ENCODE measurements around the gene SLC15A1.

SLC15A1 gene, protein sequence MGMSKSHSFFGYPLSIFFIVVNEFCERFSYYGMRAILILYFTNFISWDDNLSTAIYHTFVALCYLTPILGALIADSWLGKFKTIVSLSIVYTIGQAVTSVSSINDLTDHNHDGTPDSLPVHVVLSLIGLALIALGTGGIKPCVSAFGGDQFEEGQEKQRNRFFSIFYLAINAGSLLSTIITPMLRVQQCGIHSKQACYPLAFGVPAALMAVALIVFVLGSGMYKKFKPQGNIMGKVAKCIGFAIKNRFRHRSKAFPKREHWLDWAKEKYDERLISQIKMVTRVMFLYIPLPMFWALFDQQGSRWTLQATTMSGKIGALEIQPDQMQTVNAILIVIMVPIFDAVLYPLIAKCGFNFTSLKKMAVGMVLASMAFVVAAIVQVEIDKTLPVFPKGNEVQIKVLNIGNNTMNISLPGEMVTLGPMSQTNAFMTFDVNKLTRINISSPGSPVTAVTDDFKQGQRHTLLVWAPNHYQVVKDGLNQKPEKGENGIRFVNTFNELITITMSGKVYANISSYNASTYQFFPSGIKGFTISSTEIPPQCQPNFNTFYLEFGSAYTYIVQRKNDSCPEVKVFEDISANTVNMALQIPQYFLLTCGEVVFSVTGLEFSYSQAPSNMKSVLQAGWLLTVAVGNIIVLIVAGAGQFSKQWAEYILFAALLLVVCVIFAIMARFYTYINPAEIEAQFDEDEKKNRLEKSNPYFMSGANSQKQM

GRCh38 chr13:98752467-98753290 lies at the start of gene SLC15A1:
TSS of gene SLC15A1 (minus strand) at chr13:98752672. CDS start at chr13:98752598, 74 bp downstream.
- TF ChIP-seq ZNF274 (IDR thresholded peaks at IDR 0.05; ENCODE audit: low read depth, low read length): no peak
- no peak within 1 kb of the TSS for H3K4me3 ChIP-seq (ENCODE audit: low read length)

GRCh38 chr13:98801626-98802418 lies 49.4 kb upstream of the SLC15A1 start:
- no peak for TF ChIP-seq ZNF274 (IDR thresholded peaks at IDR 0.05; ENCODE audit: low read depth, low read length)
- no peak overlapping the region for H3K4me3 ChIP-seq (ENCODE audit: low read length)

DNA sequence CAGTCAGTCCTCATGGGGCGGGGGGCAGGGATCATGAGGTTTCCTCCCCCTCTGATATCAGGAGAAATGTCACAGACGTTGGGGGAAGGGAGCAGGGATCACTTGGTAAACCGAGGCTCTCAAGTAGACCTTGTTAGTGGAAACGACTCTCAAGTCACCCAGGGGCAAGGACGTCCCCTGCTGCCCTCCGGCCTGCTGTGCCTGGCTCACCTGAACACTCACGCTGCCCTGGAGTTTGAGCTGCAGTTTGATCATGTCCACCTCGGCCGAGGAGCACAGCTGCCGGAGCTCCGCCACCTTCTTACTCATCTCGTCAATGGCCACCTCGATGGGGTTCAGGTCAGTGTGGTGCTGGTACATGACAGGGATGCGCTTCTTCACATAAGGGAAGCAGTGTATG lies 47.6 kb upstream of the SLC15A1 start:
- no peak for TF ChIP-seq ZNF274 (IDR thresholded peaks at IDR 0.05; ENCODE audit: low read depth, low read length)
- no peak overlapping the region for H3K4me3 ChIP-seq (ENCODE audit: low read length)

- H3K4me3 ChIP-seq (ENCODE audit: low read length): no peak overlapping the region
- no peak for TF ChIP-seq ZNF274 (IDR thresholded peaks at IDR 0.05; ENCODE audit: low read depth, low read length)
Observed at GRCh38 chr13:98798849-98799645, 46.6 kb upstream of the SLC15A1 start.

- no peak for TF ChIP-seq ZNF274 (IDR thresholded peaks at IDR 0.05; ENCODE audit: low read depth, low read length)
Observed at GRCh38 chr13:98797456-98797855, 45.0 kb upstream of the SLC15A1 start.

GRCh38 chr13:98796798-98797197 lies 44.3 kb upstream of the SLC15A1 start:
- no peak for TF ChIP-seq ZNF274 (IDR thresholded peaks at IDR 0.05; ENCODE audit: low read depth, low read length)
- H3K4me3 ChIP-seq (ENCODE audit: low read length): no peak overlapping the region

More at GRCh38 chr13:98797456-98797855, 45.0 kb upstream of the SLC15A1 start:
- no peak overlapping the region for H3K4me3 ChIP-seq (ENCODE audit: low read length)

DNA sequence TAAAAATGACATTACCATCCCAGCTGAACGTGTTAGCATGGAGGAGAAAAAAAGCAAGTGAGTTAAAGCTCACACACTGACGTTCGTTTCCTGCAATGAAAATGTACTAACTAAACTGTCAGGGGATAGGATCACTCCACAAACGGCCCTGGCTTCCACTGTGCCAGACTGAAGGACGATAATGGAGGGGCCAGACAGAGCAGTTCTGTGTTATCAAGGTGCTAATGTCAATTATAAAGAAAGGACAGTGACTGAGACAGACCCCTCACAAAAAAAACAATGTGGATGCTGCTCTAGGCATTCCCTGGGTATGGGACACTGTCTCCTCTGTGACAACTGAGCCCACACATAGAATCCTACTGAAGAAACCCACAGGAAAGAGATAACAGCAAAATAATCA lies 43.7 kb upstream of the SLC15A1 start:
- TF ChIP-seq ZNF274 (IDR thresholded peaks at IDR 0.05; ENCODE audit: low read depth, low read length): no peak
- H3K4me3 ChIP-seq (ENCODE audit: low read length): no peak overlapping the region

- no peak for TF ChIP-seq ZNF274 (IDR thresholded peaks at IDR 0.05; ENCODE audit: low read depth, low read length)
Observed at GRCh38 chr13:98795220-98795619, 42.7 kb upstream of the SLC15A1 start.

DNA sequence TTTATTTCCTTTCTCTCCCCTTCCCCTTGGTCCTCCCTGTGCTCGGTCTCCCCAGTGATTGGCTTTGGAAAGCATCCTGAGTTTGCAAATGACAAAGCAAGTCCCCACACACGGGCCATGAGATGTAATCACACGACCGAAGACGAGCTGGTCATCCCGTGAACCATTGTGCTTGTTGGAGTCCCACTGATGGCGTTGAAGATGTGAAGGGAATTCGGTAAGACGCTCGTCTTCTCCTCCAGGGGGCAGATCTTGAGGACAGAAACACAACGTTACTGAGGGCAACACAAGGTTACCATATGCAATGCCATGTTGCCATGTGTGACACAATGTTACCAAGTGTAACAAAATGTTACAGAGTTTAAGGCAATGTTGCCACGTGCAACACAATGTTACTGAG lies 42.0 kb upstream of the SLC15A1 start:
- no peak for TF ChIP-seq ZNF274 (IDR thresholded peaks at IDR 0.05; ENCODE audit: low read depth, low read length)
- H3K4me3 ChIP-seq (ENCODE audit: low read length): no peak overlapping the region

More at GRCh38 chr13:98795220-98795619, 42.7 kb upstream of the SLC15A1 start:
- H3K4me3 ChIP-seq (ENCODE audit: low read length): no peak overlapping the region

DNA sequence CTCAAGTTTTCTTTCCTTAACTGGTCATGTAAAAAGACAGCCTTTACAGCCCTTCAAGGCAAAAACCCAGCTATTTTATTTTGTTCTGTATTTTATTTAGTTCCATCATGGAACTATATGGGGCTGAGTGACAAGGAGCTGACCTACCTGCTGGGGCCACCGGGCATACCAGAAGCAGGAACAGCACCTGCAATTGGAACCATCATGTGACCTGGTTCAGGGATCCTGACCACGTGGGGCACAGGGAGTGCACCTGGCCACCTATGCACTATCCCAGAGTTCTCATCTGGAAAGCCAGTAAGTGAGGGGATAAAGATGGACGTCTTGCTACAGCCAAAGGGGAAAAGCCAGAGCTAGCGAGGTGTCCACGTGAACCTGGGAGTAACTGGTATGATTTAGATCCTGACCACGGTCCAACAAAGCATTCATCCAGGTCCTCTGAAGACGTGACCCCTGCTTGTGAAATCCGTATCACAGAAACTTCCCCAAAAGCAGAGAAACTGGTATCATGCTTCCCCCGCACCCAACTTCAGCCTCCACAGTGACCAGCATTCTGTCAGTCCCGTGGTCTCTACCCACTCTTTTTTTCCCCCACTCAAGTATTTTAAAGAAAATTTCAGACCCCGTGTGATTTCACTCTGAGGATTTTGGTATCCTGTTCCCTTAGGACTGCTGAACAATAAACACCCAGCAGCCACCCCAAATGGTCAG lies 40.5 kb upstream of the SLC15A1 start:
- no peak overlapping the region for H3K4me3 ChIP-seq (ENCODE audit: low read length)
- TF ChIP-seq ZNF274 (IDR thresholded peaks at IDR 0.05; ENCODE audit: low read depth, low read length): no peak

DNA sequence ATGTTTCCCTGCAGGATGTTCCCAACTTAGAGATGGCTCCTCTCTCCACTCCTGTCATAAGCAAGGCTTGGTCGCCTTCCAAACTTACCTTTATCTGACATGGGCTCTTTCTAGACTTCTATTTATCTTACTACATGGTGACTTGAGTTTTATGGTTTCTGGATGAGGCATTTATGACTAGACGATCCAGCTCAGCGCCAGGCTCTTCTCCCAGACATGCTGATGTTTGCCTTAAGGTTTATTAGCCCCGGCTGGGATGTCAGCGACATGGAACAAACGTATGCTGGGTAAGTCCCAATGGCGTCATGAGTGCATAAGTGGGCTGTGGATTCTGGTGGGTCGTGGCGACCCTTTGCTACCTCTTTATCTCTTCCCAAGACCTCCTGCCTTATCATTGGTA lies 39.8 kb upstream of the SLC15A1 start:
- no peak for TF ChIP-seq ZNF274 (IDR thresholded peaks at IDR 0.05; ENCODE audit: low read depth, low read length)
- no peak overlapping the region for H3K4me3 ChIP-seq (ENCODE audit: low read length)

GRCh38 chr13:98791611-98792010 lies 39.1 kb upstream of the SLC15A1 start:
- no peak for TF ChIP-seq ZNF274 (IDR thresholded peaks at IDR 0.05; ENCODE audit: low read depth, low read length)
- no peak overlapping the region for H3K4me3 ChIP-seq (ENCODE audit: low read length)

Data from GM08714 (cell line).